Ramos (cell line): ENCODE data around the gene MPHOSPH10.
"Not testable (repeated sequence)": the region's sequence is repeated elsewhere in the genome, so short reads cannot be mapped to it uniquely, and the experiment has no call there.

Experiments used
- in situ Hi-C: fragments of 300-500 bp; cut with MboI; formaldehyde crosslinking; loops from one replicate; pipeline ENCODE4 v1.14.3; 2022; ENCODE audit warnings: low sequenced_read_pairs; ENCODE audit not compliant: unreplicated experiment

The MPHOSPH10 gene

GRCh38 chr2:71130152-71130904, at the start of gene MPHOSPH10, which contains the start of gene MCEE:
MPHOSPH10 (plus strand) TSS chr2:71130634; CDS start chr2:71130666, 32 bp downstream.
MCEE (minus strand) TSS chr2:71130229; CDS start chr2:71130219, 10 bp downstream.
- in situ Hi-C loops = no loop called here

GRCh38 chr2:71082402-71083252, 47.8 kb upstream of the MPHOSPH10 start:
- in situ Hi-C loops = no loop called here

- in situ Hi-C loops = not testable (repeated sequence)
Observed at GRCh38 chr2:71083297-71083696, 47.1 kb upstream of the MPHOSPH10 start.

GRCh38 chr2:71083752-71084312, 46.6 kb upstream of the MPHOSPH10 start:
- in situ Hi-C loops = not testable (repeated sequence)

- in situ Hi-C loops = not testable (repeated sequence)
Observed at GRCh38 chr2:71085325-71086003, 45.0 kb upstream of the MPHOSPH10 start.

- in situ Hi-C loops = not testable (repeated sequence)
Observed at GRCh38 chr2:71089475-71089874, 41.0 kb upstream of the MPHOSPH10 start.

- in situ Hi-C loops = not testable (repeated sequence)
Observed at GRCh38 chr2:71091808-71092207, 38.6 kb upstream of the MPHOSPH10 start.

GRCh38 chr2:71092491-71093260, 37.8 kb upstream of the MPHOSPH10 start:
- in situ Hi-C loops = not testable (repeated sequence)

GRCh38 chr2:71100195-71100964, 30.1 kb upstream of the MPHOSPH10 start:
- in situ Hi-C loops = no loop called here

GRCh38 chr2:71101656-71102055, 28.8 kb upstream of the MPHOSPH10 start:
- in situ Hi-C loops = no loop called here

GRCh38 chr2:71102981-71103681, 27.3 kb upstream of the MPHOSPH10 start:
- in situ Hi-C loops = no loop called here

- in situ Hi-C loops = no loop called here
Observed at GRCh38 chr2:71103809-71104208, 26.6 kb upstream of the MPHOSPH10 start.

GRCh38 chr2:71106463-71106862, 24.0 kb upstream of the MPHOSPH10 start:
- in situ Hi-C loops = not testable (repeated sequence)

GRCh38 chr2:71108091-71108490, 22.3 kb upstream of the MPHOSPH10 start:
- in situ Hi-C loops = no loop called here

GRCh38 chr2:71113843-71114242, 16.6 kb upstream of the MPHOSPH10 start:
- in situ Hi-C loops = no loop called here

- in situ Hi-C loops = no loop called here
Observed at GRCh38 chr2:71117063-71117462, 13.4 kb upstream of the MPHOSPH10 start.

- in situ Hi-C loops = no loop called here
Observed at GRCh38 chr2:71120195-71120594, 10.2 kb upstream of the MPHOSPH10 start.

- in situ Hi-C loops = no loop called here
Observed at GRCh38 chr2:71121479-71121878, 9.0 kb upstream of the MPHOSPH10 start.
